Nephron progenitor cell (in vitro differentiated cells): ENCODE measurements around the gene SH3PXD2B.

Experiments used
- DNase-seq: peaks from one replicate; pipeline ENCODE4 v3.0.0; 2021
- H3K27ac Mint-ChIP-seq: 2 replicates; pipeline ENCODE4 v1.8.0; 2021; ENCODE audit warnings: mild to moderate bottlenecking, moderate library complexity, mixed read lengths
- H3K27me3 Mint-ChIP-seq: 2 replicates; pipeline ENCODE4 v1.8.0; 2021; ENCODE audit warnings: mild to moderate bottlenecking, low read depth, mixed read lengths; ENCODE audit not compliant: poor library complexity
- H3K36me3 Mint-ChIP-seq: 2 replicates; pipeline ENCODE4 v1.8.0; 2021; ENCODE audit warnings: low read depth, mixed read lengths
- H3K4me1 Mint-ChIP-seq: 2 replicates; pipeline ENCODE4 v1.8.0; 2021; ENCODE audit warnings: mixed read lengths
- H3K4me3 Mint-ChIP-seq: 2 replicates; pipeline ENCODE4 v1.8.0; 2021; ENCODE audit warnings: mild to moderate bottlenecking, moderate library complexity, mixed read lengths
- H3K9me3 Mint-ChIP-seq: 2 replicates; pipeline ENCODE4 v1.8.0; 2021; ENCODE audit warnings: mild to moderate bottlenecking, moderate library complexity, mixed read lengths
- CTCF ChIP-seq: fragments of 200-600 bp; sonication (generic); IDR thresholded peaks from 2 replicates; pipeline ENCODE4 v1.5.0; 2021; ENCODE audit warnings: antibody characterized with exemption

SH3PXD2B gene

GRCh38 chr5:172488221-172488620 lies 33.9 kb upstream of the SH3PXD2B start:
- no peak for TF ChIP-seq CTCF
- no peak for DNase-seq
- Mint-ChIP-seq H3K27me3 (peaks cover 17% of the 10 kb centered on the region), H3K4me1 (peaks cover 31% of the 10 kb centered on the region), H3K4me3 (no peak overlapping the region), H3K36me3 (no peaks in the 10 kb centered on the region), H3K9me3 (no peaks in the 10 kb centered on the region), H3K27ac (peak overlapping the region; percentile 79)

- Mint-ChIP-seq H3K27me3 (peaks cover 17% of the 10 kb centered on the region), H3K9me3 (no peaks in the 10 kb centered on the region), H3K4me3 (no peak overlapping the region), H3K4me1 (peaks cover 35% of the 10 kb centered on the region), H3K36me3 (no peaks in the 10 kb centered on the region), H3K27ac (no peak overlapping the region)
- DNase-seq: no peak
- TF ChIP-seq CTCF: no peak
Measured at GRCh38 chr5:172487671-172488070, 33.3 kb upstream of the SH3PXD2B start.

GRCh38 chr5:172486912-172487311 lies 32.6 kb upstream of the SH3PXD2B start:
- Mint-ChIP-seq H3K27me3 (peaks cover 17% of the 10 kb centered on the region), H3K27ac (no peak overlapping the region), H3K36me3 (no peaks in the 10 kb centered on the region), H3K4me1 (peaks cover 32% of the 10 kb centered on the region), H3K4me3 (no peak overlapping the region), H3K9me3 (no peaks in the 10 kb centered on the region)
- DNase-seq: no peak
- no peak for TF ChIP-seq CTCF

GRCh38 chr5:172486451-172486850 lies 32.1 kb upstream of the SH3PXD2B start:
- Mint-ChIP-seq H3K4me1 (peaks cover 28% of the 10 kb centered on the region), H3K9me3 (no peaks in the 10 kb centered on the region), H3K27ac (no peak overlapping the region), H3K4me3 (no peak overlapping the region), H3K27me3 (peaks cover 17% of the 10 kb centered on the region), H3K36me3 (no peaks in the 10 kb centered on the region)
- DNase-seq: no peak
- TF ChIP-seq CTCF: no peak

GRCh38 chr5:172485511-172486202 lies 31.3 kb upstream of the SH3PXD2B start:
- H3K27ac Mint-ChIP-seq: no peak overlapping the region
- H3K36me3 Mint-ChIP-seq: no peaks in the 10 kb centered on the region
- TF ChIP-seq CTCF: no peak
- no peak overlapping the region for H3K4me3 Mint-ChIP-seq
- no peak for DNase-seq
- peaks cover 20% of the 10 kb centered on the region for H3K27me3 Mint-ChIP-seq
- peaks cover 20% of the 10 kb centered on the region for H3K4me1 Mint-ChIP-seq
- H3K9me3 Mint-ChIP-seq: no peaks in the 10 kb centered on the region

- Mint-ChIP-seq H3K27me3 (peaks cover 18% of the 10 kb centered on the region), H3K4me3 (no peak overlapping the region), H3K4me1 (peaks cover 13% of the 10 kb centered on the region), H3K36me3 (no peaks in the 10 kb centered on the region), H3K9me3 (no peaks in the 10 kb centered on the region), H3K27ac (no peak overlapping the region)
- DNase-seq: no peak
- TF ChIP-seq CTCF: no peak
Measured at GRCh38 chr5:172484664-172485063, 30.3 kb upstream of the SH3PXD2B start.
